HG02678 (cell line): ENCODE results near the gene GALNT12.

Source experiments
- ATAC-seq: cut with Tn5 transposase; IDR thresholded peaks from one replicate; pipeline ENCODE4 v1.9.1; 2021; ENCODE audit warnings: mild to moderate bottlenecking, moderate library complexity; ENCODE audit not compliant: unreplicated experiment

Gene GALNT12

GRCh38 chr9:98781588-98782383, 25.7 kb upstream of the GALNT12 start:
- no peak for ATAC-seq

GRCh38 chr9:98783518-98784226, 23.8 kb upstream of the GALNT12 start:
- ATAC-seq, result no peak

- no peak for ATAC-seq
Observed at GRCh38 chr9:98784831-98785806, 22.4 kb upstream of the GALNT12 start.

GRCh38 chr9:98786750-98787510, 20.5 kb upstream of the GALNT12 start:
- no peak for ATAC-seq

GRCh38 chr9:98787766-98788335, 19.6 kb upstream of the GALNT12 start:
- no peak for ATAC-seq

- no peak for ATAC-seq
Observed at GRCh38 chr9:98789483-98790133, 17.9 kb upstream of the GALNT12 start.

- no peak for ATAC-seq
Observed at GRCh38 chr9:98790134-98790841, 17.2 kb upstream of the GALNT12 start.

- ATAC-seq, result peak; percentile 61
Observed at GRCh38 chr9:98790842-98791607, 16.4 kb upstream of the GALNT12 start.

GRCh38 chr9:98791608-98792490, 15.6 kb upstream of the GALNT12 start:
- no peak for ATAC-seq

- ATAC-seq, result no peak
Observed at GRCh38 chr9:98793031-98793430, 14.4 kb upstream of the GALNT12 start.

- no peak for ATAC-seq
Observed at GRCh38 chr9:98794802-98795201, 12.7 kb upstream of the GALNT12 start.

- no peak for ATAC-seq
Observed at GRCh38 chr9:98795295-98795955, 12.0 kb upstream of the GALNT12 start.

GRCh38 chr9:98795970-98796363, 11.5 kb upstream of the GALNT12 start:
- peak; percentile 37 for ATAC-seq

GRCh38 chr9:98796364-98797101, 10.9 kb upstream of the GALNT12 start, which contains the start of gene ANKS6:
TSS of gene ANKS6 (minus strand) at chr9:98796555. CDS start at chr9:98796491, 64 bp downstream.
- peak; percentile 90 for ATAC-seq

GRCh38 chr9:98797491-98797890, 10.0 kb upstream of the GALNT12 start:
- ATAC-seq, result no peak

GRCh38 chr9:98798254-98798653, 9.2 kb upstream of the GALNT12 start:
- no peak for ATAC-seq
